NK-92 treated with Interleukin-12 subunit alpha and Interleukin-12 subunit beta, amount 100 ng/mL, for 24 hours (cell line): ENCODE results near the gene MAB21L2.

Experiments
- DNase-seq: peaks from one replicate; lab custom pipeline; 2025; lab: John Stamatoyannopoulos, UW

Gene MAB21L2

DNA sequence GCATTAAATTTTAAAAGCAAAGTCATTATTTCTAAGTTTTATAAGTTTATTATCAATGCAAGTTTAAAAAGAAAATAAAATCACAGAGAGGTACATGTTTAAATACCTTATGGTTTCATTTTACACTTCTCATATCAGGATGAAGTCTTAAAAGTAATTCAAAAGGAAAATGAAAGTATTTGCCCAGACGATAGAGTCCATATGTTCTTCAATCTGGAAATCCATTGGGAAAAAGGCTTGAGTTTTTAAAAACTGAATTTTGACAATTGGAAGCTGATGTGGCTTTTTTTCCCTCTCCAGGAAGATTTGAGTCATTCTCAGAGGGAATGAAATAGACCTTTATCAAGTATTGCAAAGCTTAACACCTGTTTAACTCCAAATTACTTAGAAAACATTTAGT lies 37.1 kb downstream of the MAB21L2 start:
- no peak for DNase-seq

- no peak for DNase-seq
Observed at GRCh38 chr4:150624055-150624454, 42.1 kb downstream of the MAB21L2 start.

GRCh38 chr4:150625033-150625432 lies 43.1 kb downstream of the MAB21L2 start:
- DNase-seq, result no peak

- no peak for DNase-seq
Observed at GRCh38 chr4:150628073-150628472, 46.1 kb downstream of the MAB21L2 start.

GRCh38 chr4:150632639-150633038 lies 50.7 kb downstream of the MAB21L2 start:
- no peak for DNase-seq
